ENCODE results near the gene CDC42BPA.
"Not testable (repeated sequence)": the region's sequence is repeated elsewhere in the genome, so short reads cannot be mapped to it uniquely, and the experiment has no call there.

The CDC42BPA gene

GRCh38 chr1:227253065-227253464 lies 65.2 kb downstream of the CDC42BPA start:
- no peak for DNase-seq

- no peak for DNase-seq
These were observed 72.5 kb downstream of the CDC42BPA start for GRCh38 chr1:227245613-227246320.

- no peak for DNase-seq
These were observed 73.8 kb downstream of the CDC42BPA start for GRCh38 chr1:227244339-227245118.

GRCh38 chr1:227242811-227243682 lies 75.2 kb downstream of the CDC42BPA start:
- no peak for DNase-seq

GRCh38 chr1:227240983-227241382 lies 77.3 kb downstream of the CDC42BPA start:
- DNase-seq = no peak

GRCh38 chr1:227234998-227235405 lies 83.3 kb downstream of the CDC42BPA start:
- no peak for DNase-seq

- DNase-seq = not testable (repeated sequence)
These were observed 87.2 kb downstream of the CDC42BPA start for GRCh38 chr1:227231128-227231527.

GRCh38 chr1:227228201-227228600 lies 90.1 kb downstream of the CDC42BPA start:
- DNase-seq = no peak

GRCh38 chr1:227227761-227228160 lies 90.5 kb downstream of the CDC42BPA start:
- no peak for DNase-seq

GRCh38 chr1:227225715-227226346 lies 92.5 kb downstream of the CDC42BPA start:
- no peak for DNase-seq

GRCh38 chr1:227223171-227223806 lies 95.0 kb downstream of the CDC42BPA start:
- DNase-seq = no peak

- DNase-seq = no peak
These were observed 98.5 kb downstream of the CDC42BPA start for GRCh38 chr1:227219715-227220292.

GRCh38 chr1:227218870-227219573 lies 99.3 kb downstream of the CDC42BPA start:
- DNase-seq = no peak

- DNase-seq = no peak
These were observed 102.3 kb downstream of the CDC42BPA start for GRCh38 chr1:227215863-227216510.

- no peak for DNase-seq
These were observed 104.1 kb downstream of the CDC42BPA start for GRCh38 chr1:227214207-227214606.

GRCh38 chr1:227213426-227213825 lies 104.9 kb downstream of the CDC42BPA start:
- DNase-seq = no peak

GRCh38 chr1:227212164-227212563 lies 106.1 kb downstream of the CDC42BPA start:
- DNase-seq = no peak

- no peak for DNase-seq
These were observed 107.7 kb downstream of the CDC42BPA start for GRCh38 chr1:227210604-227211003.

- no peak for DNase-seq
These were observed 121.2 kb downstream of the CDC42BPA start for GRCh38 chr1:227197064-227197463.

GRCh38 chr1:227192163-227192562 lies 126.1 kb downstream of the CDC42BPA start:
- DNase-seq = no peak

- no peak for DNase-seq
These were observed 126.7 kb downstream of the CDC42BPA start for GRCh38 chr1:227191607-227192006.
